GM12878 (cell line): ENCODE results near the gene BNIPL. TPM values are rescaled to one million over a fixed set of nuclear protein-coding genes. Genes with fewer than 3 reads are reported as not detected.

ENCODE experiments used
- ATAC-seq: fragments of 200-7000 bp; cut with Tn5 transposase; 3 replicates; pipeline ENCODE4 v1.9.1; 2020; ENCODE audit warnings: mild to moderate bottlenecking, moderate library complexity
- BruUV-seq: library from RNA; stranded (reverse); fragments of 400-500 nt; replicated peaks from 2 replicates; lab custom pipeline; 2021; lab: Mats Ljungman, UMichigan
- CTCF ChIA-PET: fragments of 300-600 bp; sonication (Branson Sonifier 250); formaldehyde crosslinking; extraction: SDS; loops from one replicate; lab custom pipeline; 2021; ENCODE audit warnings: inconsistent platforms; lab: Yijun Ruan, JAX
- POLR2A ChIA-PET: fragments of 350-600 bp; formaldehyde crosslinking; extraction: SDS; loops from one replicate; lab custom pipeline; 2021; ENCODE audit warnings: inconsistent platforms; lab: Charles Lee
- RAD21 ChIA-PET: fragments of 300-600 bp; sonication (Branson Sonifier 250); formaldehyde crosslinking; loops from one replicate; lab custom pipeline; 2023; ENCODE audit warnings: antibody characterized with exemption; ENCODE audit not compliant: unreplicated experiment; lab: Charles Lee
- SMC1A ChIA-PET: fragments of 300-600 bp; sonication (Branson Sonifier 250); formaldehyde crosslinking; loops from one replicate; lab custom pipeline; 2023; ENCODE audit not compliant: unreplicated experiment, uncharacterized antibody; lab: Charles Lee
- DNase-seq: peaks from one replicate; pipeline ENCODE4 v3.0.0-alpha.2; 2011; ENCODE audit warnings: low read depth, low spot score
- FAIRE-seq: peaks from 3 replicates; lab custom pipeline; 2011; peaks lifted over from hg19 to GRCh38; lab: Jason Lieb, UNC
- H2AFZ ChIP-seq: 2 replicates; pipeline ENCODE4 v1.6.0; 2011; ENCODE audit warnings: low read depth, low read length, control low read depth; ENCODE audit not compliant: control insufficient read depth
- H3K27ac ChIP-seq: 2 replicates; pipeline ENCODE4 v1.5.1; 2011; ENCODE audit warnings: control low read depth; ENCODE audit not compliant: control insufficient read depth, insufficient read depth
- H3K27me3 ChIP-seq, 2 experiments: replicated peaks in 1 of 2; 2 replicates each; pipeline versions ENCODE4 v1.6.0 to v1.6.1; 2011; ENCODE audit warnings: low read length in 1 of 2; ENCODE audit not compliant: control insufficient read depth in 2 of 2, insufficient read depth in 2 of 2
- H3K36me3 ChIP-seq, 2 experiments: 2 replicates each; pipeline ENCODE4 v1.5.1; 2011; ENCODE audit warnings: low read length in 1 of 2; ENCODE audit not compliant: control insufficient read depth in 2 of 2, insufficient read depth in 2 of 2
- H3K4me1 ChIP-seq: 2 replicates; pipeline ENCODE4 v1.6.1; 2011; ENCODE audit warnings: mild to moderate bottlenecking, low read length, moderate library complexity, mixed read lengths; ENCODE audit not compliant: control insufficient read depth, insufficient read depth
- H3K4me2 ChIP-seq: 2 replicates; pipeline ENCODE4 v1.6.0; 2011; ENCODE audit warnings: control low read depth; ENCODE audit not compliant: control insufficient read depth, insufficient read depth
- H3K4me3 ChIP-seq: fragments of 200-600 bp; sonication (generic); 2 replicates; pipeline ENCODE4 v1.5.1; 2016
- H3K79me2 ChIP-seq: 2 replicates; pipeline ENCODE4 v1.6.0; 2011; ENCODE audit warnings: low read length; ENCODE audit not compliant: control insufficient read depth, insufficient read depth
- H3K9ac ChIP-seq: 2 replicates; pipeline ENCODE4 v1.8.0; 2011; ENCODE audit warnings: low read length, control low read depth, mixed read lengths; ENCODE audit not compliant: control insufficient read depth, insufficient read depth
- H3K9me3 ChIP-seq: replicated peaks from 3 replicates; pipeline ENCODE4 v1.5.1; 2011; ENCODE audit warnings: mild to moderate bottlenecking, low read length; ENCODE audit not compliant: control insufficient read depth, insufficient read depth
- H4K20me1 ChIP-seq: 2 replicates; pipeline ENCODE4 v1.6.0; 2011; ENCODE audit not compliant: control insufficient read depth, insufficient read depth
- CEBPB ChIP-seq, 2 experiments: fragments of 150-350 bp in 1 of 2; IDR thresholded peaks; 2 replicates each; pipeline ENCODE4 v1.6.1; 2012 to 2014; ENCODE audit warnings: low read depth in 2 of 2, low read length in 2 of 2, borderline replicate concordance in 1 of 2, inconsistent platforms in 1 of 2
- CHD2 ChIP-seq: IDR thresholded peaks from 2 replicates; pipeline ENCODE4 v1.6.1; 2011; ENCODE audit warnings: low read depth, low read length, improper control_type of control experiment, borderline replicate concordance
- EED ChIP-seq: sonication (generic); IDR thresholded peaks from 2 replicates; pipeline ENCODE4 v1.6.1; 2016; ENCODE audit warnings: antibody characterized with exemption, low read depth
- EGR1 ChIP-seq, 2 experiments: IDR thresholded peaks; 1 replicate in 1 of 2; 2 replicates in 1 of 2; pipeline ENCODE4 v1.6.1; 2011 to 2012; ENCODE audit warnings: low read depth in 2 of 2, low read length in 2 of 2, borderline replicate concordance in 1 of 2, mild to moderate bottlenecking in 1 of 2, moderate library complexity in 1 of 2
- LARP7 ChIP-seq: fragments of 450-650 bp; IDR thresholded peaks from 2 replicates; pipeline ENCODE4 v1.6.1; 2017; ENCODE audit warnings: mild to moderate bottlenecking
- WGBS: methylation state at CpG from one replicate; pipeline ENCODE4 v1.1.6; 2016; ENCODE audit warnings: low lambda C conversion rate; ENCODE audit not compliant: insufficient replicate concordance, insufficient coverage; ENCODE audit errors: missing lambda C conversion rate; 5-methylcytosine and 5-hydroxymethylcytosine counted together
- in situ Hi-C: fragments of 300-500 bp; cut with MboI; formaldehyde crosslinking; loops from 9 replicates; pipeline ENCODE4 v1.14.3; 2018; ENCODE audit warnings: mixed read lengths
- intact Hi-C: fragments of 100-400 bp; cut with micrococcal nuclease; formaldehyde crosslinking; loops from one replicate; pipeline ENCODE4 v1.14.2; 2022; ENCODE audit not compliant: unreplicated experiment
- polyA plus RNA-seq, 11 experiments: library from polyadenylated mRNA; depleted of rRNA in 4 of 11; unstranded in 6 of 11; stranded (reverse) in 5 of 11; fragments of >200 nt; fragmentation: Nextera tagmentation in 4 of 11; fragmentation: Illumina TruSeq in 1 of 11; extraction: Ambion mirVana in 4 of 11; extraction: Trizol in 1 of 11; gene quantifications; 1 replicate in 1 of 11; 2 replicates in 10 of 11; pipeline versions ENCODE4 v1.2.1 to v1.2.3, GENCODE V29; 2011 to 2016; ENCODE audit warnings: inconsistent platforms in 2 of 11, missing spikeins in 2 of 11, low read depth in 1 of 11
- total RNA-seq, 4 experiments: library from RNA; depleted of rRNA in 3 of 4; stranded (reverse); fragments of >200 nt in 3 of 4; fragmentation: Illumina TruSeq in 1 of 4; extraction: Trizol in 1 of 4; gene quantifications; 2 replicates each; pipeline versions ENCODE4 v1.2.1 to v1.2.3, GENCODE V29; 2013 to 2021

BNIPL gene
- total and polyA plus RNA-seq, 10 of the 15 experiments (the other 5 are each of a cell fraction or from before 2014, with no cell fraction given), result 0.05 to 1.1 (median 0.17) TPM

GRCh38 chr1:151059109-151060006 is 23.0 kb downstream of the BNIPL start, which contains the start of gene CDC42SE1 (continued):
- TF ChIP-seq LARP7 (peak; percentile 92), EED (peak; percentile 19)

- in situ Hi-C loops (no loop called here), intact Hi-C loops (no loop called here)
- POLR2A ChIA-PET, result interaction anchor here (0.6 to 5.8 kb wide), 8 partner anchors 10 to 480 kb away, joined by 3 to 65 read pairs (median 4); partner anchors contain the start of genes C1orf56, GABPB2, MCL1 and VPS72
- Histone ChIP-seq H3K4me1 (peaks cover 28% of the 10 kb centered on the region), H3K36me3 (peaks cover 2 to 14% of the 10 kb centered on the region in 2 experiments), H3K27ac (peak within 1 kb of the TSS; percentile 97), H3K9ac (peak within 1 kb of the TSS; percentile 94), H3K27me3 (no peaks in the 10 kb centered on the region), H3K4me2 (peak within 1 kb of the TSS; percentile 73), H3K9me3 (no peaks in the 10 kb centered on the region), H3K4me3 (peak within 1 kb of the TSS; percentile 93), H3K79me2 (peaks cover 53% of the 10 kb centered on the region), H4K20me1 (peaks cover 3% of the 10 kb centered on the region; the same call in 1 of the 2 replicates), H2AFZ (peak within 1 kb of the TSS; percentile 95)
- TF ChIP-seq CEBPB (IDR thresholded peaks at IDR 0.05; ENCODE audit: borderline replicate concordance in 1 of 2, low read depth in 2 of 2, low read length in 2 of 2) (no peak), EGR1 (IDR thresholded peaks at IDR 0.05; ENCODE audit: borderline replicate concordance in 1 of 2, low read depth in 2 of 2, low read length in 2 of 2) (0 out of 3 replicates have a peak, but pooled peaks of 1 of the 2 experiments have one; percentile 27), CHD2 (peak; percentile 47; the same call in 1 of the 2 replicates)
- WGBS, result 15% methylated on average over 15 of the region's 15 CpGs
- no peak for FAIRE-seq
- no TSS peak for BruUV-seq
- SMC1A ChIA-PET, result interaction anchor here (0.6 to 3.6 kb wide), 7 partner anchors 11 to 54 kb away, joined by 3 to 22 read pairs (median 9); partner anchors contain the start of genes C1orf56, GABPB2 and MINDY1
- RAD21 ChIA-PET, result interaction anchor here (0.9 to 1.9 kb wide), 4 partner anchors 11 to 221 kb away, joined by 3 to 8 read pairs (median 4); partner anchors contain the start of gene TNFAIP8L2
- CTCF ChIA-PET, result interaction anchor here (0.6 to 7.4 kb wide), 15 partner anchors 8 to 363 kb away, joined by 3 to 76 read pairs (median 4); partner anchors contain the start of genes C1orf56, GABPB2, GOLPH3L and TNFAIP8L2
- peak; percentile 3; the same call in 1 of the 3 replicates for ATAC-seq
- no peak for DNase-seq
These were observed 23.7 kb downstream of the BNIPL start, which contains the start of gene MLLT11 for GRCh38 chr1:151060007-151060656. TSS of gene MLLT11 (plus strand) at chr1:151060397. CDS start at chr1:151067225, 6,828 bp downstream.
